T-cell (primary cell): Measurements from ENCODE around the gene ANKRD2. TPM values are rescaled to one million over a fixed set of nuclear protein-coding genes. Genes with fewer than 3 reads are reported as not detected.

Experiments used
- ATAC-seq, 4 experiments: fragments of 200-7000 bp in 3 of 4; fragments of 150-1000 bp in 1 of 4; cut with Tn5 transposase; replicated peaks in 1 of 4; 1 replicate in 3 of 4; 2 replicates in 1 of 4; pipeline ENCODE4 v1.10.0; 2021; ENCODE audit warnings: moderate library complexity in 3 of 4, mild to moderate bottlenecking in 2 of 4, moderate number of reproducible peaks in 1 of 4
- CTCF ChIA-PET, 2 donors: fragments of 300-600 bp; sonication (Branson Sonifier 250); formaldehyde crosslinking; loops; one replicate each; lab custom pipeline; 2022; ENCODE audit warnings: antibody characterized with exemption in 2 of 2; lab: Charles Lee
- POLR2A ChIA-PET, 2 donors: fragments of 300-600 bp; sonication (Branson Sonifier 250); formaldehyde crosslinking; loops; one replicate each; lab custom pipeline; 2022; ENCODE audit warnings: antibody characterized with exemption in 2 of 2; lab: Charles Lee
- DNase-seq, 35 experiments: peaks; one replicate each; pipeline versions ENCODE4 v3.0.0 to v3.0.0-alpha.2; 2013 to 2023
- H3K27ac ChIP-seq: one replicate; pipeline ENCODE4 v1.5.1; 2013; ENCODE audit warnings: low read length
- H3K27me3 ChIP-seq, 2 experiments: replicated peaks in 1 of 2; 1 replicate in 1 of 2; 2 replicates in 1 of 2; pipeline versions ENCODE4 v1.6.1 to v1.7.0; 2013; ENCODE audit warnings: low read length in 1 of 2, mixed read lengths in 1 of 2; ENCODE audit not compliant: control insufficient read depth in 2 of 2, insufficient read depth in 2 of 2; ENCODE audit errors: extremely low read depth in 1 of 2
- H3K36me3 ChIP-seq, 2 donors: 1 replicate in 1 of 2; 2 replicates in 1 of 2; pipeline versions ENCODE4 v1.6.1 to v1.7.0; 2013; ENCODE audit warnings: low read length in 1 of 2; ENCODE audit not compliant: control insufficient read depth in 2 of 2, insufficient read depth in 1 of 2; ENCODE audit errors: extremely low read depth in 1 of 2
- H3K4me1 ChIP-seq, 2 experiments: 1 replicate in 1 of 2; 2 replicates in 1 of 2; pipeline versions ENCODE4 v1.6.1 to v1.7.0; 2013; ENCODE audit warnings: low read length in 2 of 2, mixed read lengths in 1 of 2; ENCODE audit not compliant: insufficient read depth in 2 of 2, control insufficient read depth in 1 of 2; ENCODE audit errors: extremely low read depth in 1 of 2
- H3K4me3 ChIP-seq, 2 donors: 1 replicate in 1 of 2; 2 replicates in 1 of 2; pipeline versions ENCODE4 v1.5.1 to v1.7.0; 2013; ENCODE audit warnings: mild to moderate bottlenecking in 2 of 2, low read length in 1 of 2, moderate library complexity in 1 of 2; ENCODE audit not compliant: control insufficient read depth in 1 of 2; ENCODE audit errors: extremely low read depth in 1 of 2
- H3K9me3 ChIP-seq: 2 replicates; pipeline ENCODE4 v1.7.0; 2013
- H3K27ac Mint-ChIP-seq, 2 donors: one replicate each; pipeline ENCODE4 v1.8.0; 2020 to 2021; ENCODE audit warnings: mild to moderate bottlenecking in 2 of 2, mixed read lengths in 2 of 2
- H3K27me3 Mint-ChIP-seq, 2 donors: one replicate each; pipeline ENCODE4 v1.8.0; 2021 to 2022; ENCODE audit warnings: mixed read lengths in 2 of 2
- H3K36me3 Mint-ChIP-seq: one replicate; pipeline ENCODE4 v1.8.0; 2021; ENCODE audit warnings: mixed read lengths
- H3K4me1 Mint-ChIP-seq, 3 donors: one replicate each; pipeline ENCODE4 v1.8.0; 2020 to 2022; ENCODE audit warnings: mixed read lengths in 3 of 3, mild to moderate bottlenecking in 1 of 3
- H3K4me3 Mint-ChIP-seq, 3 donors: one replicate each; pipeline ENCODE4 v1.8.0; 2020 to 2022; ENCODE audit warnings: mild to moderate bottlenecking in 3 of 3, mixed read lengths in 3 of 3, moderate library complexity in 3 of 3
- H3K9me3 Mint-ChIP-seq, 3 donors: one replicate each; pipeline ENCODE4 v1.8.0; 2020 to 2022; ENCODE audit warnings: mixed read lengths in 3 of 3
- WGBS: methylation state at CpG from one replicate; pipeline ENCODE4 v1.1.5; 2013; ENCODE audit warnings: missing lambda C conversion rate; ENCODE audit not compliant: insufficient coverage; 5-methylcytosine and 5-hydroxymethylcytosine counted together
- total RNA-seq, 35 experiments: library from RNA in 6 of 35; stranded (reverse) in 6 of 35; fragments of 120-200 nt in 1 of 35; gene quantifications; one replicate each; pipeline versions ENCODE4 v1.2.1 to v1.2.4 and lab custom pipeline; 2013 to 2026

The ANKRD2 gene
- total RNA-seq, 5 donors from 2014 or later (not counting 1 experiment from before 2014, with no cell fraction given) = 0.35 TPM; not detected in 4

GRCh38 chr10:97546456-97547270 lies 25.9 kb upstream of the ANKRD2 start:
- Histone ChIP-seq H3K27me3 (peaks cover 0 to 2% of the 10 kb centered on the region in 2 experiments), H3K36me3 (no peaks in the 10 kb centered on the region), H3K4me3 (no peak overlapping the region), H3K27ac (no peak overlapping the region), H3K9me3 (no peaks in the 10 kb centered on the region), H3K4me1 (peaks cover 0 to 2% of the 10 kb centered on the region in 2 experiments)
- Mint-ChIP-seq H3K4me1 (peaks cover 5 to 16% (median 8%) of the 10 kb centered on the region in 3 donors), H3K36me3 (no peaks in the 10 kb centered on the region), H3K4me3 (no peak overlapping the region), H3K27me3 (no peaks in the 10 kb centered on the region), H3K9me3 (no peaks in the 10 kb centered on the region), H3K27ac (no peak overlapping the region)
- ATAC-seq (no peak), DNase-seq (no peak)
- ChIA-PET CTCF (interaction anchor here (0.6 to 0.7 kb wide), 2 partner anchors 193 to 201 kb away, joined by 3 to 4 read pairs; no protein-coding TSS in a partner anchor), POLR2A (interaction anchor here in 1 of 2 donors (0.6 kb wide), 1 partner anchor 116 kb away, joined by 3 read pairs; no protein-coding TSS in a partner anchor)
- 95% methylated on average over 9 of the region's 18 CpGs for WGBS

- WGBS = 80% methylated on average over 2 of the region's 4 CpGs
- POLR2A ChIA-PET = no interaction called here
These were observed 25.3 kb upstream of the ANKRD2 start for GRCh38 chr10:97547271-97547600.

GRCh38 chr10:97547962-97548361 lies 24.6 kb upstream of the ANKRD2 start:
- ATAC-seq = no peak
- Mint-ChIP-seq H3K4me3 (no peak overlapping the region), H3K27me3 (no peaks in the 10 kb centered on the region), H3K9me3 (no peaks in the 10 kb centered on the region), H3K27ac (no peak overlapping the region), H3K4me1 (peaks cover 3 to 6% (median 5%) of the 10 kb centered on the region in 3 donors), H3K36me3 (no peaks in the 10 kb centered on the region)
- H3K36me3 ChIP-seq = no peaks in the 10 kb centered on the region
- WGBS = no CpG with 5 or more reads among the region's 4 CpGs
- H3K9me3 ChIP-seq = no peaks in the 10 kb centered on the region
- H3K4me1 ChIP-seq = no peaks in the 10 kb centered on the region
- ChIA-PET CTCF (no interaction called here), POLR2A (no interaction called here)
- no peak for DNase-seq
- H3K4me3 ChIP-seq = no peak overlapping the region
- H3K27me3 ChIP-seq = peaks cover 0 to 2% of the 10 kb centered on the region in 2 experiments
- H3K27ac ChIP-seq = no peak overlapping the region

More at GRCh38 chr10:97547271-97547600, 25.3 kb upstream of the ANKRD2 start:
- ATAC-seq = no peak
- Histone ChIP-seq H3K36me3 (no peaks in the 10 kb centered on the region), H3K27me3 (peaks cover 0 to 2% of the 10 kb centered on the region in 2 experiments), H3K9me3 (no peaks in the 10 kb centered on the region), H3K4me1 (peaks cover 0 to under 1% of the 10 kb centered on the region in 2 experiments), H3K4me3 (no peak overlapping the region), H3K27ac (no peak overlapping the region)
- H3K9me3 Mint-ChIP-seq = no peaks in the 10 kb centered on the region
- DNase-seq = no peak
- H3K4me3 Mint-ChIP-seq = no peak overlapping the region
- CTCF ChIA-PET = no interaction called here
- H3K27me3 Mint-ChIP-seq = no peaks in the 10 kb centered on the region
- H3K36me3 Mint-ChIP-seq = no peaks in the 10 kb centered on the region
- no peak overlapping the region for H3K27ac Mint-ChIP-seq
- peaks cover 5 to 12% (median 8%) of the 10 kb centered on the region in 3 donors for H3K4me1 Mint-ChIP-seq

GRCh38 chr10:97548828-97549455 lies 23.6 kb upstream of the ANKRD2 start:
- WGBS = 90% methylated on average over 13 of the region's 13 CpGs
- no peaks in the 10 kb centered on the region for H3K9me3 Mint-ChIP-seq
- no peaks in the 10 kb centered on the region for H3K36me3 Mint-ChIP-seq
- H3K4me3 ChIP-seq = no peak overlapping the region
- H3K4me1 ChIP-seq = no peaks in the 10 kb centered on the region
- no peak overlapping the region for H3K27ac Mint-ChIP-seq
- no peak overlapping the region for H3K27ac ChIP-seq
- no peak for DNase-seq
- ATAC-seq = no peak
- H3K4me1 Mint-ChIP-seq = peaks cover 0 to 5% (median 4%) of the 10 kb centered on the region in 3 donors
- POLR2A ChIA-PET = no interaction called here
- no peaks in the 10 kb centered on the region for H3K36me3 ChIP-seq
- H3K9me3 ChIP-seq = no peaks in the 10 kb centered on the region
- H3K4me3 Mint-ChIP-seq = no peak overlapping the region
- peaks cover 0 to 2% of the 10 kb centered on the region in 2 experiments for H3K27me3 ChIP-seq
- H3K27me3 Mint-ChIP-seq = no peaks in the 10 kb centered on the region
- CTCF ChIA-PET = interaction anchor here in 1 of 2 donors (0.7 kb wide), 1 partner anchor 15 kb away, joined by 4 read pairs; no protein-coding TSS in a partner anchor

GRCh38 chr10:97549587-97550322 lies 22.8 kb upstream of the ANKRD2 start:
- H3K27ac Mint-ChIP-seq = no peak overlapping the region
- ATAC-seq (no peak), DNase-seq (no peak)
- Histone ChIP-seq H3K27ac (no peak overlapping the region), H3K9me3 (no peaks in the 10 kb centered on the region), H3K36me3 (no peaks in the 10 kb centered on the region), H3K27me3 (peaks cover 0 to 2% of the 10 kb centered on the region in 2 experiments), H3K4me3 (no peak overlapping the region), H3K4me1 (no peaks in the 10 kb centered on the region)
- ChIA-PET CTCF (interaction anchor here in 1 of 2 donors (0.6 kb wide), 1 partner anchor 107 kb away, joined by 4 read pairs; no protein-coding TSS in a partner anchor), POLR2A (no interaction called here)
- no peak overlapping the region for H3K4me3 Mint-ChIP-seq
- no peaks in the 10 kb centered on the region for H3K9me3 Mint-ChIP-seq
- H3K4me1 Mint-ChIP-seq = peaks cover 0 to 5% (median 4%) of the 10 kb centered on the region in 3 donors
- 84% methylated on average over 11 of the region's 13 CpGs for WGBS
- H3K36me3 Mint-ChIP-seq = no peaks in the 10 kb centered on the region
- H3K27me3 Mint-ChIP-seq = no peaks in the 10 kb centered on the region
